HepG2 (cell line): ENCODE measurements around the gene FETUB. TPM values are rescaled to one million over a fixed set of nuclear protein-coding genes. Genes with fewer than 3 reads are reported as not detected.
A peak's percentile ranks its signal among the peaks of the same experiment; 100 is the strongest.

Experiments
- BHLHE40 ChIP-seq: IDR thresholded peaks from 2 replicates; pipeline ENCODE4 v1.6.1; 2011; ENCODE audit warnings: low read length, improper control_type of control experiment
- CSRNP2 ChIP-seq: sonication (generic); formaldehyde crosslinking; conservative IDR thresholded peaks from 2 replicates; pipeline ENCODE4 v1.8.0; 2022; ENCODE audit warnings: low read depth, missing genetic modification reagents
- GATAD1 ChIP-seq: IDR thresholded peaks from 2 replicates; pipeline ENCODE4 v1.6.1; 2016; ENCODE audit warnings: missing genetic modification reagents, missing compliant biosample characterization
- HOXA9 ChIP-seq: sonication (generic); formaldehyde crosslinking; IDR thresholded peaks from 2 replicates; pipeline ENCODE4 v1.8.1; 2022; ENCODE audit warnings: missing genetic modification reagents, mild to moderate bottlenecking, moderate library complexity, borderline replicate concordance
- MED1 ChIP-seq: sonication (generic); formaldehyde crosslinking; IDR thresholded peaks from 2 replicates; pipeline ENCODE4 v1.4.0; 2020; ENCODE audit warnings: missing genetic modification reagents
- NCOR1 ChIP-seq: fragments of 200-600 bp; sonication (generic); IDR thresholded peaks from 2 replicates; pipeline ENCODE4 v1.7.0; 2017; ENCODE audit warnings: antibody characterized with exemption, low read length, borderline replicate concordance
- NFYC ChIP-seq: IDR thresholded peaks from 2 replicates; pipeline ENCODE4 v1.6.1; 2016; ENCODE audit warnings: missing genetic modification reagents, missing compliant biosample characterization
- PBX2 ChIP-seq: IDR thresholded peaks from 2 replicates; pipeline ENCODE4 v1.6.1; 2016; ENCODE audit warnings: control low read depth
- POGK ChIP-seq: sonication (generic); formaldehyde crosslinking; conservative IDR thresholded peaks from 2 replicates; pipeline ENCODE4 v1.8.0; 2022; ENCODE audit warnings: mild to moderate bottlenecking, moderate library complexity, missing genetic modification reagents
- SIX4 ChIP-seq: sonication (generic); formaldehyde crosslinking; IDR thresholded peaks from 2 replicates; pipeline ENCODE4 v1.4.0; 2020; ENCODE audit warnings: missing genetic modification reagents
- SKIL ChIP-seq: sonication (generic); formaldehyde crosslinking; IDR thresholded peaks from 2 replicates; pipeline ENCODE4 v1.8.0; 2022; ENCODE audit warnings: missing genetic modification reagents, mild to moderate bottlenecking, moderate library complexity, borderline replicate concordance
- SMAD3 ChIP-seq: sonication (generic); formaldehyde crosslinking; IDR thresholded peaks from 2 replicates; pipeline ENCODE4 v1.4.0; 2020; ENCODE audit warnings: missing genetic modification reagents
- SOX6 ChIP-seq, 2 experiments: fragments of 450-650 bp in 1 of 2; sonication (generic) in 1 of 2; formaldehyde crosslinking in 1 of 2; IDR thresholded peaks; 2 replicates each; pipeline versions ENCODE4 v1.4.0 to v1.6.1; 2017 to 2020; ENCODE audit warnings: antibody characterized with exemption in 1 of 2, mild to moderate bottlenecking in 1 of 2, missing genetic modification reagents in 1 of 2
- TBX3 ChIP-seq: fragments of 450-650 bp; IDR thresholded peaks from 2 replicates; pipeline ENCODE4 v1.6.1; 2017; ENCODE audit warnings: antibody characterized with exemption, mild to moderate bottlenecking, inconsistent platforms, borderline replicate concordance
- TERF1 ChIP-seq: sonication (generic); formaldehyde crosslinking; IDR thresholded peaks from 2 replicates; pipeline ENCODE4 v1.8.0; 2022; ENCODE audit warnings: mild to moderate bottlenecking, missing genetic modification reagents, moderate library complexity
- TFDP2 ChIP-seq: sonication (generic); formaldehyde crosslinking; IDR thresholded peaks from 2 replicates; pipeline ENCODE4 v1.4.0; 2020; ENCODE audit warnings: missing genetic modification reagents
- TRIM24 ChIP-seq: sonication (generic); formaldehyde crosslinking; IDR thresholded peaks from 2 replicates; pipeline ENCODE4 v1.8.0; 2022; ENCODE audit warnings: mild to moderate bottlenecking, missing genetic modification reagents
- ZNF382 ChIP-seq: sonication (generic); formaldehyde crosslinking; IDR thresholded peaks from 2 replicates; pipeline ENCODE4 v1.5.0; 2020; ENCODE audit warnings: missing genetic modification reagents, mild to moderate bottlenecking, borderline replicate concordance
- ZNF614 ChIP-seq: IDR thresholded peaks from 2 replicates; pipeline ENCODE4 v1.6.1; 2018; ENCODE audit warnings: missing biosample characterization, missing genetic modification reagents, inconsistent platforms, borderline replicate concordance
- ZNF672 ChIP-seq: sonication (generic); formaldehyde crosslinking; IDR thresholded peaks from 2 replicates; pipeline ENCODE4 v1.8.1; 2022; ENCODE audit warnings: missing genetic modification reagents
- polyA plus RNA-seq, 8 experiments: library from polyadenylated mRNA; depleted of rRNA in 3 of 8; stranded (reverse) in 7 of 8; unstranded in 1 of 8; fragments of >200 nt; fragmentation: Illumina TruSeq in 4 of 8; extraction: Trizol in 4 of 8; gene quantifications; 2 replicates each; pipeline versions ENCODE4 v1.2.1 to v1.2.3, GENCODE V29; 2011 to 2016; ENCODE audit warnings: low read depth in 4 of 8, missing spikeins in 1 of 8, mixed read lengths in 1 of 8; ENCODE audit not compliant: insufficient read depth in 1 of 8
- total RNA-seq, 5 experiments: library from RNA; depleted of rRNA; stranded (reverse); fragments of >200 nt; fragmentation: Illumina TruSeq; extraction: Trizol; gene quantifications; 2 replicates each; pipeline ENCODE4 v1.2.3, GENCODE V29; 2016; ENCODE audit warnings: low read depth in 1 of 5

The FETUB gene
- total and polyA plus RNA-seq, 2 of the 13 experiments (the other 11 are each of a cell fraction or from before 2014, with no cell fraction given) = 2.1 to 4.4 TPM

GRCh38 chr3:186621894-186622650 is 18.1 kb upstream of the FETUB start (continued):
- no peak; the same call in 1 of the 2 replicates for TF ChIP-seq MED1 (CRISPR knock-in tag)
- no peak for TF ChIP-seq NFYC (CRISPR knock-in tag)
- no peak for TF ChIP-seq TERF1 (CRISPR knock-in tag)
- no peak for TF ChIP-seq NCOR1
- peak; percentile 55; the same call in 1 of the 2 replicates for TF ChIP-seq SKIL (CRISPR knock-in tag)
- TF ChIP-seq POGK = peak; percentile 65; the same call in 1 of the 2 replicates
- TF ChIP-seq SIX4 (CRISPR knock-in tag) = no peak
- no peak for TF ChIP-seq ZNF672 (CRISPR knock-in tag)
- no peak for TF ChIP-seq ZNF382 (CRISPR knock-in tag)
- 0 out of 2 replicates have a peak, but pooled peaks have one; percentile 48 for TF ChIP-seq HOXA9
- TF ChIP-seq ZNF614 (CRISPR knock-in tag) = peak; percentile 57; the same call in 1 of the 2 replicates
- no peak for TF ChIP-seq PBX2
- TF ChIP-seq TFDP2 (CRISPR knock-in tag) = no peak; the same call in 1 of the 2 replicates
- no peak for TF ChIP-seq TBX3
- TF ChIP-seq GATAD1 = no peak; the same call in 1 of the 2 replicates
- TF ChIP-seq TRIM24 = no peak
- no peak for TF ChIP-seq BHLHE40
- TF ChIP-seq SOX6 (IDR thresholded peaks at IDR 0.05) = no peak
- no peak for TF ChIP-seq SOX6 (CRISPR knock-in tag; IDR thresholded peaks at IDR 0.05)
- peak; percentile 15; the same call in 1 of the 2 replicates for TF ChIP-seq SMAD3 (CRISPR knock-in tag)
- TF ChIP-seq CSRNP2 (CRISPR knock-in tag) = no peak
